AG09319 (cell line): ENCODE data around the gene IFNL1.
"Not testable (repeated sequence)": the region's sequence is repeated elsewhere in the genome, so short reads cannot be mapped to it uniquely, and the experiment has no call there.

Experiments used
- DNase-seq: peaks from one replicate; pipeline ENCODE4 v3.0.0-alpha.2; 2010; ENCODE audit warnings: low read depth; ENCODE audit errors: extremely low read depth
- TF ChIP-seq, protein P1 (sequence below): IDR thresholded peaks from 2 replicates; pipeline ENCODE4 v1.5.1; 2011; ENCODE audit warnings: low read depth, mild to moderate bottlenecking, inconsistent platforms, low read length, moderate library complexity

IFNL1 gene

DNA sequence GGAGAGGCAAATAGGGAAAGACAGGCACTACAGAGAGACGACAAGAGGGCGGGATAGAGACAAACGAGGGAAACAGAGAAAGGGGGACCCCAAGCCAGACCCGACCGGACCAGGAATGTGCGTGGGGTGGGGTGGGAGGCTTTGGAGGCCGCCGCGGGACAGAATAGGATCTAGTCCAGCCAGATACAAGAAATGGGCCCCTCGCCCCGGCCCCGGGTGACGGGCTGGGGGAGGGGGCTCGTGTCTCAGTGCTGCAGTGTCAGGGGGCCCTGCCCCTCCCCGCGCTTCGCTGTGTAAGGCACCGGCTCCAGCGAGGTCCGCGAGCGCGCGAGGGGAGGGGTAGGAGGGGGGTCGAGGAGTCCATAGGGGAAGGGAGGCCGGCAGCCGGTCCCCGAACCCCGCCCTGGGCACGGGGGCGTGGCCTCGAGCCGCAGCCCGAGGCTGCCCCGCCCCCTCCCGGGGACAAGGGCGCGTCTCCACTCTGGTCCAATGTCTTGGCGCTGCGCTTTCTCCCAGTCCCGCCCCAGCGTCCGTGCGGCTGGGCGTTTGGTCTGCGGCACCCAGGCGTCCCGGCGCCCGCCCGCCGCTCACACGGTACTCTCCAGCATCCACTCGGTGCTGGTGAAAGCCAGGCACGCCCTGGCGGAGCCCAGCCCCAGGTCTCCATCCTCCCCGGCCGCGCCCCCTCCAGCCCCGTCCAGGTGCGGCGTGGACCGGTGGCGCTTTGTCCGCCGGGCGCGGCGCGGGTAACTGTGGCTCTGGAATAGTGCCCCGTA, 11.0 kb downstream of the IFNL1 start:
- TF ChIP-seq, protein P1, sequence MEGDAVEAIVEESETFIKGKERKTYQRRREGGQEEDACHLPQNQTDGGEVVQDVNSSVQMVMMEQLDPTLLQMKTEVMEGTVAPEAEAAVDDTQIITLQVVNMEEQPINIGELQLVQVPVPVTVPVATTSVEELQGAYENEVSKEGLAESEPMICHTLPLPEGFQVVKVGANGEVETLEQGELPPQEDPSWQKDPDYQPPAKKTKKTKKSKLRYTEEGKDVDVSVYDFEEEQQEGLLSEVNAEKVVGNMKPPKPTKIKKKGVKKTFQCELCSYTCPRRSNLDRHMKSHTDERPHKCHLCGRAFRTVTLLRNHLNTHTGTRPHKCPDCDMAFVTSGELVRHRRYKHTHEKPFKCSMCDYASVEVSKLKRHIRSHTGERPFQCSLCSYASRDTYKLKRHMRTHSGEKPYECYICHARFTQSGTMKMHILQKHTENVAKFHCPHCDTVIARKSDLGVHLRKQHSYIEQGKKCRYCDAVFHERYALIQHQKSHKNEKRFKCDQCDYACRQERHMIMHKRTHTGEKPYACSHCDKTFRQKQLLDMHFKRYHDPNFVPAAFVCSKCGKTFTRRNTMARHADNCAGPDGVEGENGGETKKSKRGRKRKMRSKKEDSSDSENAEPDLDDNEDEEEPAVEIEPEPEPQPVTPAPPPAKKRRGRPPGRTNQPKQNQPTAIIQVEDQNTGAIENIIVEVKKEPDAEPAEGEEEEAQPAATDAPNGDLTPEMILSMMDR: no peak
- DNase-seq: no peak

DNA sequence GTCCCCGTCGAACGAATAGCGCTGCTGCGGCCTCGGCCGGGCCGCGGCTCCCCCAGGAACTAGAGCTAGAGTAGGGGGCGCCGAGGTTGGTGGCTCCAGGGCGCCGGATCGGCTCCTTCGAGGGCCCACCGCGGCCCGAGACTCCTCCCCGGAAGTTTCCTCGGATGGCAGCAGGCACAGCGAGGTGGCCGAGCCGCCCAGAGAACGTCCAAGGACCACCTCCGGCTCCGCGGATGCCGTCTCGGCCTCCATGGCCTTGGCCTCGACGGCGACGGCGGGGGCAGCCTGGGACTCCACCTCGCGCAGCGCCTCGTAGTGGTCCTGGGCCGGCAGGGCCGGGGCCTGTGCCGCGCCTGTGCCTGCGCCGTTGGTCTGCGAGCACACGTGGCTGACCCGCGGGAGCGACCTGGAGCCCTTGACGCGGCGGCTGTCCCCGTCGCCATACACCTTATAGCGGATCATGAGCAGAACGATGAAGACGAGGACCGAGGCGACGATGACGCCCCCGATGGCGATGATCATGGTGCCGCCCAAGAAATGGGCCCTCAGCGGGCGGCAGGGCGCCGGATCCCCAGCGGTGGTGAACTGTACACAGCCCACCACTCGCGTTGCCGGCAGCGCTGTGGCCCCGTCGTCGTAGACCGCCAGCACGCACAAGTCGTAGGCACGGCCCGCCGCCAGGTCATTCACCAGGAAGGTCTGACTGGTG, 11.8 kb downstream of the IFNL1 start:
- TF ChIP-seq, protein P1: no peak
- no peak for DNase-seq

- TF ChIP-seq, protein P1: no peak
- DNase-seq: no peak
These were observed 12.5 kb downstream of the IFNL1 start for GRCh38 chr19:39308531-39309304.

GRCh38 chr19:39309305-39309670, 13.1 kb downstream of the IFNL1 start:
- DNase-seq: not testable (repeated sequence)

DNA sequence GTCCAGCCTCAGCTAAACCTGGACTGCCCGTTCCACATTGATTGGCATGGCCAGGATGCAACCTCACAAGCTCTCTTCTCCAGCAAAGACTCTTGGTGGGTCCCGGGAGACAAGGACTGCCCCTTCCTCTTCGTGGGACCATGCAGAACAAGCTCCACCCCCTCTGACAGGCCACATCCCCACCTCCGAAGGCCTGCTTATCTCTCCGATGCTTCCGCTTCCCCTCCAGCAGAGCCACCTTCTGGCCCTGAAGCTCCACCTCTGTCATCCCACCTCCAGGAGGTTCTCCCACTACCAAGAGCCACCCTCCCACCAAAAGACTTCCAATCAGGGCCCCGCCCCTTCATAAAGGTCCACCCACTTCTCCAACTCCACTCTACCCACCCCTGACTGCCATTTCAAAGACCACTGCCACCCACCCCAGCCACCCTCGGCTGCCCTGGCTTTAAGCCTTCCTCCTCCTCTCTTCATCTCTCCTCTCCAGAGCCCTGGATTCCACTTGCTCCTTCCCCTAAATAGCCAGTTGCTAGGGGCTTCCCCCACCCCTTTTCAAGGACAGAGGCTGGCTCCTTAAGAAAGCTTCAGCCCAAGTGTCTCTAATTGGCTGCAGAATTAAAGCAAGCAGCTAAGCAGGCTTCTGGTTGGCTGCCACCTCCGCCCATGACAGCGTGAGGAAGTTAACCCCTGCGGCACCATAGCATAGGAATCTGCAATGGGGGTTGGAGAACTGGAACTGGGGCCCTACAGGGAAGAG, 14.5 kb downstream of the IFNL1 start:
- TF ChIP-seq, protein P1: no peak
- DNase-seq: no peak

DNA sequence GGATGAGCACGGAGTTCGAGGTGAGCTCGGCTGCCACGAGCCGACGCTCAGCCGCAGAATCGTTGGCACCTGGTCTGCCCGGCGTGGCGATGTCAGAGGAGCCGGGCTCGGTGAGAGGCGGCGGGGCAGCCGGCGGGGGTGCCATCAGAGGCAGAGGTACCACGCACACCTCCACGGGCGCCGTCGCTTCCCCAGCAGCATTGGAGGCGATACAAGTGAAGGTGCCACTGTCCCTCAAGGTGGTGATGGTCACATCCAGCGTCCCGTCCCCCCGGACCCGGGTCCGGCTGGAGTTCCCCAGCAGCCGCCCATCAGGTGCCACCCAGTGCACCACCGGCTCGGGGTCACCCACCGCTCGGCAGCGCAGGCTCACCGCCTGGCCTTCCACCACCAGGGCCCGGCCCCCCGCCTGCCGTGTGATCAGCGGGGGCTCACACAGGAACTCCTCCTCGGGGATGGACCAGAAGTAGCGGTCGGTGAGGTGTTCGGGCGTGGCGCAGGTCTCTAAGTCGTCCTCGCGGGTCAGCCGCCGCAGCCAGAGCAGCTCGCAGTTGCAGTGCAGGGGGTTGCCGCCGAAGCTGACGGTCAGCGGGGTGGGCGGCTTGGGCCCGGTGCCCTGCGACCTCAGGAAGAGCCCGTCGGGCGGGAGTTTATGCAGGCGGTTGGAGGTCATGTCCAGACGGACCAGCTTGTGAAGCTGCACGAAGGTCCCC, 18.0 kb downstream of the IFNL1 start:
- no peak for DNase-seq

More for the DNA sequence above, 18.0 kb downstream of the IFNL1 start:
- TF ChIP-seq, protein P1: no peak
